GM19397 (cell line): ENCODE results near the gene FLVCR2.

Experiments
- ATAC-seq: cut with Tn5 transposase; IDR thresholded peaks from one replicate; pipeline ENCODE4 v1.9.1; 2021; ENCODE audit warnings: mild to moderate bottlenecking, moderate library complexity; ENCODE audit not compliant: unreplicated experiment

FLVCR2 gene

GRCh38 chr14:75627406-75627805, 49.0 kb downstream of the FLVCR2 start:
- no peak for ATAC-seq

DNA sequence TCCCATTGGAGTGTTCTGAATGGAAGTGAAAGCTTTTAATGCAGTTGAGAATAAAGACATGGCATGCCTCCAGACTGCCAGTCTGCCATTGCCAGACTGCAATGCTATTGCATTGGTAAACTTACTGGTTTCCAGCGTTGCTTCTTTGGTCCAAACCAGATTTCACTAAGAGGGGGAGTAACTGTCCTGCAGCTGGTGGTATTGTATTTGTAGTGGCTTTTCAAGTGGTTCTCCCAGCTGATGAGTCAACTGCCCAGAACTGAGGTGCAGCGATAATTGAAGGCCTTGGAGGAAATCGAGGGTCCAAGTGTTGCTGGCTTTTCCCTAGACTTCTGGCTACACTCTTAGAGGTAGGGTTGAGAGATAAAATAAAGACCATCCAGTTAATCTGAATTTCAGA, 50.4 kb downstream of the FLVCR2 start:
- ATAC-seq = no peak

- ATAC-seq = no peak
Measured at GRCh38 chr14:75630695-75631452, 52.5 kb downstream of the FLVCR2 start.

GRCh38 chr14:75631453-75631831, 53.0 kb downstream of the FLVCR2 start:
- no peak for ATAC-seq

- ATAC-seq = no peak
Measured at GRCh38 chr14:75634848-75635247, 56.4 kb downstream of the FLVCR2 start.

DNA sequence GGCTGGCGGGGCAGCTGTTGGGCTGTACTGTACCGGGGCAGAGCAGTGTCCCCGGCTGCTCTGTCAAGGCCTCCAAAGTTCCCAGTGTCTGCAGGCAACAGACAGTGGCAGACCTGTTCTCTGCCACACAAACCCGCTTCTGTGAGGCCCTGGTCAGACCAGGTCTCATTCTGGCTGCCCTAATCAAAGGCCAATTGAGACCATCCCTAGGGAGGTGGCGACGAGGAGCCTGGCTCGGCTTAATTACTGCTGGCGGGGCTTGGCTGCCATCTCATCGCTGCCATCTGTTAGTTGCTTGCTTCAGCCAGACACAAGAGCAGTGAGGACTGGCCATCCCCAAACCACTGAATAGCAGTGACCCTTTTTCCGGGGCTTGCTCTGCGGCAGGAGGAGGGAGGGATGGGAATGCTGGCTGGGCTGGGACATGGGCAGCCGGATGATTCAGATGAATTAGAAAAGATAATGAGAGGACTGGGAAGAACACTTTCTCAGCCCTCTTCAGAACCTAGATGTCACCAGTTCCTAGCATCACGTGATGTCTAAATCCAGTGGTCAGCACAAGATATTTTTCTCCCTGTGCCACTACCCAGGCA, 57.8 kb downstream of the FLVCR2 start:
- no peak for ATAC-seq

- ATAC-seq = no peak
Measured at GRCh38 chr14:75640876-75641275, 62.5 kb downstream of the FLVCR2 start.

DNA sequence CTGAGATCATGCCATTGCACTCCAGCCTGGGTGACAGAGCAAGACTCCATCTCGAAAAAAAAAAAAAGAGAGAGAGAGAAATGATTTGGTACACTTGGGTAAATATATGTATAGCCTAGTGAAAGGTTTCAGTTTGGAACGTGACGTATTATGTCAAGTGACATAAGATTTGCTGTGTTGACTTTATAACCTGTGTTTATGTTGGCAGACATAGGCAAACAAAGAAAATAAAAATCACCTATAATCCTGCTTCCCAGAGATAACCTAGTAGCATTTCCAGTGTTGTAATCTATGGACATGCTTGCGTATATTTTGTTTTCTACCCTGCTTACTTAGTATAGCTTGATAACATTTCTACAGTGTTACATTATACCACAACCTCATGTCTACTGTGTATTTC, 65.6 kb downstream of the FLVCR2 start:
- ATAC-seq = no peak

- ATAC-seq = no peak
Measured at GRCh38 chr14:75645056-75645455, 66.6 kb downstream of the FLVCR2 start.

DNA sequence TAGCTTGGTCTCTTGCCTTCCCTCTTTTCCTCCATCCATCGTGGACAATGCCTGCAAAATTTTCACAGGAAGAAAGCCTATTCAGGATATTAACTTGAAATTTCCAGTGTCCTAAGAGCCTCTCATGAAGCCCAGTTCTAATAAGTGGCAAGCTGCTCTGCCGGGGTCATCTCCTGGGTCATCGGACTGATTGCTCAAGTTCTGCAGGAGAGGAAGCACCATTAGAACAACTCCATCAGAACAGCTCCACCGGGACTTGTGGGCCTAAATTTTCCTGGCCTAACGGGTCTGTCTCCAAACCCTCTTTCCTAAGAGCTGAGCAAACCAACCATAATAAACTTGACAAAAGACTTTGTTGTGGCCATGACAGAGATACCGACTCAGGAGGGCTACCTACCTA, 68.3 kb downstream of the FLVCR2 start:
- no peak for ATAC-seq

- no peak for ATAC-seq
Measured at GRCh38 chr14:75647640-75648039, 69.2 kb downstream of the FLVCR2 start.

- ATAC-seq = no peak
Measured at GRCh38 chr14:75648066-75648838, 69.8 kb downstream of the FLVCR2 start.

GRCh38 chr14:75649337-75649736, 70.9 kb downstream of the FLVCR2 start:
- ATAC-seq = no peak

- ATAC-seq = no peak
Measured at GRCh38 chr14:75649773-75650172, 71.4 kb downstream of the FLVCR2 start.

- no peak for ATAC-seq
Measured at GRCh38 chr14:75650253-75651058, 72.0 kb downstream of the FLVCR2 start.

- no peak for ATAC-seq
Measured at GRCh38 chr14:75653563-75653962, 75.1 kb downstream of the FLVCR2 start.

DNA sequence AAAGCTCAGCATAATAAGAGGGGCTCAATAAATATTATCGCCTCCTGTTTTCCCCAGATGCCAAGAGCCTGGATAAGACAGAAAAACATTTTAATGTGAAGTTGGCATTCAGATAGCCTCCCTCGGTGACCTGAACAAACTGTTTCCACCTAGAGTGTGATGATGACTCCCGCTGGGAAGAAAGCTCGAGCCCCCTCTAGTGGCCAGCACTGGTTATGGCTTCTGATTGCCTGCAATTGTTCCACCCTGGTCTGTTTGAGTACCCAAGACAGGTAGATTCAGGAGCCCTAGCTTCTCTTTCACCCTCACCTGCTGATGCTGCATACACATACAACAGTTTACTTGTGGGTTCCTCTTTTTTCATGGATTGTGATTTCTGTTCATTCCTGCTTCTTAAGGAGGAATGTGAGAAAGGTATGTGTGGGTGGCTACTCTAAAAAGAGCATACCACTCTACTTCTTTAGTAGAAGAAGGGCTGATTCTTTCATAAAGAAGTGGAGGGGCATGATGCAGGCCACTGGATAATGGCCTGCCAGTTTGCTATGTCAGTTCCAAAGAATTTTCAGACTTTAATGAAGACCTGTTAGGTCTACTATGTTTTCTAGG, 75.8 kb downstream of the FLVCR2 start:
- ATAC-seq = no peak

- no peak for ATAC-seq
Measured at GRCh38 chr14:75655235-75655634, 76.8 kb downstream of the FLVCR2 start.

GRCh38 chr14:75657331-75657730, 78.9 kb downstream of the FLVCR2 start:
- no peak for ATAC-seq

DNA sequence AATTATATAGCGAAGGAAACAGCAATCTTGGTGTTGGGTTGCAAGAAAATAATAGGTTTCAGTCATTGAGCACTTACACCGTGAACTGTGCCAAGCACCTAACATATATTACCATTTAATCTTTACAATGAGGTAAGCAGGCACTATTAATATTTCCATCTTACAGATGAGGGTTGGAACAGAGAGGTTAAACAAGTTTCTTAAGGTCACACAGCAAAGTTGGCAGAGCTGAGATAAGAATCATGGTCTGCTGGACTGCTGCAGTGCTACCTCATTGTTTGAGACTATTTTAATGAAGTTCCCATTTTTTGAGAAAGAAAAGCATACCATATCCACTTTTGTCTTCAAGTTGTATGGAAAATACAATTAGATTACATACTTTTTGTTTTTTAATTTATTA, 80.5 kb downstream of the FLVCR2 start:
- ATAC-seq = no peak

DNA sequence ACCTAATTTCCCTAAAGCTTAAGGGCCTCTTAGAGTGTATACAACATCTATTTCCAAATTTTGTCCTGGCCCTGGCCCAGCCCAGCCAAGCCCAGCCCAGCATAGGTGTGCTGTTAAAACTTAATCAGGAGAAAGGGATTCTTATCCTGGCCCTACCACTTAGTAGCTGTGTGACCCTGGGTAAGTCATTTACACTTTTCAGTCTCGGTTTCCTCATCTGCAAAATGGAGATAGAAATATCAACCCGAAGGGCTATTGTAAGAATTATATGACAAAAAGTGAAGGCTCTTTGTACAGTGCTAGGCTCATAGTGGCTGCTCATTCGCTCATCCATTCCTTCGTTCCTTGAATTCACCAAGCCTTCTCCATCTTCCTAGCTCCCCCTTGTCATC, 81.8 kb downstream of the FLVCR2 start:
- no peak for ATAC-seq
